Putamen (tissue), 1 donor: ENCODE results near the gene CPED1.
A peak's percentile ranks its signal among the peaks of the same experiment; 100 is the strongest.

Experiments
- DNase-seq: peaks from one replicate; pipeline ENCODE4 v3.0.0-alpha.2; 2016; ENCODE audit warnings: low spot score

Gene CPED1

DNA sequence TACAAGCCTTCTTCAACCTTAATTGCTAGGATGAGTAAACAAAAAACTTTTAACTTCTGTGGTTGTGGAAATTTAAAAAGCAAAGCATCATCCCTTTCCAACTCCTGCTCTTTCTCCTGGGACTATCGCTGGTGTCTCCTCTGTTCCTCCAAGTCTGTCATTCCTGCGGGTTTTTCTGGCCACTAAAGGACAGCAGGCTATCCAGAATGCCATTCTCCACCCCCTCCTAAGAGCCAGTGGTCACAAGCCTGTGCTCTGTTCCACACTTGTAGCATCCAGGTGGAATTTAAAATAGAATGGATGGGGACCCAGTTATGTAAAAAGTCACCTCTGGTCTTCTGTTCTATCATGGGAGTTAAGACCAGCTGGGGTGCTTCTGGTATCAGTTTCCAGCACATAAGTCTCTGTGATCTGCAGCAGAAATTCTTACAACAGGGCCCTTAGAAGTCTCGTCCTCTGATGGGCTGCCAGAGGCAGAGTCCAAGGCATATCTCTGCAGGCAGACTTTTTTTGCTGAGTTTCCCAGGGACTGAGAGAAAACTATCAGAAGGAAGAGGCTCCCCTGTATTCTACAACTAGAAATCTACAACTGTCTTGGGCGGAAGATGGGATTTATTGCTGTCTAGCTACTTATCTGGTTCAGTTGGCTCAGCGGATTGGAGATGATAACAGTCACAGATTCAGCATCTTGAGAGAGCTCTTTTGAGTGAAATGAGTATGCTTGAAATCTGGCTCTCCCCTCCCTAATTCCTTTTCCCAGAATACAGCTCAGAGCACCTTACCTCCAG is 335.2 kb downstream of the CPED1 start:
- no peak for DNase-seq

- no peak for DNase-seq
Observed at GRCh38 chr7:121327671-121328070, 339.2 kb downstream of the CPED1 start.

DNA sequence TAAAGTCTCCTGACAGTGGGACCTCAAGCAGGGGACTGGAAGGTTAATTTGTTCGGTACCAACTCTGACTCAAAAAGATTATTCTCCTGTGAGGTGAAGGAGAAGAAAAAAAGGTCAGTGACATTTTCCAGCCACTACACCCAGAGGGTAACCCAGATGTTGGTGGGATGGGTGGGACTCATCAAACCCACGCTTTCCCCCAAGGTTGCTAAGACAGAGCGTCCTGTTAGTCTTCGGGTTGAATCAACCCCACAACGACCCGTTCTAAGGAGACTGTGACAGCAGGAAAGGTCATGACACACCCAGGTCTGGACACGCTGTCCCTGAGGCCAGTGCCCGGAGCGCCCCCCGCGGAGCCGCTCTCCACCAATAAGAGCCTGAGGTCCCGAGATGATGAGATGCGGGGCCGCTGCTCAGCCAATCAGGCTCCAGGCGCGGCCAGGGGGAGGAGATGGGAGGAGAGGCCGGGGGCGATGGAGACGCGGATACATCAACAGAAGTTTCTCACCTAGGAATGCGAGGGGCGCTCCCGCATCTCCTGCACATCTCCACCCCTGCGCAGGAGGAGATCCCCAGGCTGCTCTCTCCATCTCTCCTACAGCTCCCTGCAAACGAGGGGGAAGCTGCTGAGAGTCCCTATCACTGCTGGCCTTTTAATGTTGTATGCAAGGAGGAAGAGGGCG is 340.1 kb downstream of the CPED1 start, which contains the start of gene WNT16:
WNT16 (plus strand) TSS at position 493 of the 683 bp plus-strand sequence. CDS start 293 bp downstream, outside the sequence.
- DNase-seq, result peak; percentile 53

DNA sequence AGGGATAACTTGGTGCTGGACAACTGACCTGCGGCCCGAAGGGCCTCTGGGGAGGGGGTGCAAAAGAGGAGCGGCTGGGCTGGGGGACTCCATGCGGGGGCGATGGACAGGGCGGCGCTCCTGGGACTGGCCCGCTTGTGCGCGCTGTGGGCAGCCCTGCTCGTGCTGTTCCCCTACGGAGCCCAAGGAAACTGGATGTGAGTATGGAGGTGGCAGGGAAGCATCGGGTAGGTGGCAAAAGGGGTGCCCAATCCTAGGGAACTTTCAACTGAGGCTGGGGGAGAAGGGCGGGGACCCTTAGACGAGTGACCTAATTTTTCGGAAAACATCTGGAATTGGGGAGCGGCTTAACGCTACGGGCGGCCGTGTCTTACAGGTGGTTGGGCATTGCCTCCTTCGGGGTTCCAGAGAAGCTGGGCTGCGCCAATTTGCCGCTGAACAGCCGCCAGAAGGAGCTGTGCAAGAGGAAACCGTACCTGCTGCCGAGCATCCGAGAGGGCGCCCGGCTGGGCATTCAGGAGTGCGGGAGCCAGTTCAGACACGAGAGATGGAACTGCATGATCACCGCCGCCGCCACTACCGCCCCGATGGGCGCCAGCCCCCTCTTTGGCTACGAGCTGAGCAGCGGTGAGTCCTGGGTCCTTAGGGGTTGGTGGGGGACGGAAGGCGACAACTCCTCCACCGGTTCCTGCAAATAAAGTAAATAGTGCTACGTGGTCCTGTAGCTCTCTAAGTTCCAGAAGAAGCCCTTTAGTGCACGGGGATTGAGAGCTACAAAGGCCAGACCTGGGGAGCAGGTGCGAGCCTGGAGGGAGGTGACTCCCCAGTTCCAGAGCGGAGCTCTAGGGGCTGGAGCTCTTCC is 340.9 kb downstream of the CPED1 start:
- DNase-seq, result no peak

GRCh38 chr7:121330053-121330833 is 341.7 kb downstream of the CPED1 start:
- no peak for DNase-seq

GRCh38 chr7:121331048-121331447 is 342.5 kb downstream of the CPED1 start:
- no peak for DNase-seq

- DNase-seq, result no peak
Observed at GRCh38 chr7:121331574-121331973, 343.1 kb downstream of the CPED1 start.

DNA sequence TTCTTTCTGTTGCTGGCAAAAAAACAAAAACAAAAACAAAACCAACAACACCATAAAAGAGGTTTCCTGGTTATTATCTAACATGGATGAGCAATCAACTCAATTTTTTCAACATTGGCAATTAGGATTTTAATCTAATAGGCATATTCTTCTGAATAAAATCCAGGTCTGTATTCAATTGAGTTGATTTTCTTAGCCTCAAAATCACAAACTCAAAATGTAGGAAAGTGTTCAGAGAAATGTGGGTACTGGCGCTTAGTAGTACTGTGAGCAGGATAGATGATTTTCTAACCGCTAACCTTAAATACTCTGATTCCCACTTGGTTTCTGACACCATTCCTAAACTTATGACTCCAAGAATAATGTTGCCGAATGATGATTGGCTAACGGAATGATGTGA is 345.9 kb downstream of the CPED1 start:
- no peak for DNase-seq

GRCh38 chr7:121334875-121335648 is 346.6 kb downstream of the CPED1 start:
- no peak for DNase-seq

DNA sequence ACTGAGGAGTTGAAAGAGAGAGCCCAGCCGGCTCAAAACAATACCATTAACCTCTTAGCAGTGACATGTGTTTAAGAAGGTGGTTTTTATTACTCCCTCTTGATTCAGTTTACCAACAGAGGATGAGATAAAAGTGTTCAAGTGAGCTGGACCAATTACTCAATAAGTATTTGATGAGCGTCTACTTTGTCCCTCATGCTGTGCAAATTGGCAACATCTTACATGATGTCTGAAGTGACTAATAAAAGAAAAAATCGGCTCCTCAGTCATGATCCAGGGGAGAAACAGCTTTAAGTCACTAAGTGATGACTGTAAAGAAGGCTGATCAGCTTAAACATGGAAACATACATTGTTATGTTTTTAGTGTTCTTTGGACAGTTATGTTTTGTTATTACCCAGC is 348.1 kb downstream of the CPED1 start:
- DNase-seq, result no peak

- DNase-seq, result no peak
Observed at GRCh38 chr7:121337398-121337797, 348.9 kb downstream of the CPED1 start.

GRCh38 chr7:121339082-121339481 is 350.6 kb downstream of the CPED1 start:
- no peak for DNase-seq

DNA sequence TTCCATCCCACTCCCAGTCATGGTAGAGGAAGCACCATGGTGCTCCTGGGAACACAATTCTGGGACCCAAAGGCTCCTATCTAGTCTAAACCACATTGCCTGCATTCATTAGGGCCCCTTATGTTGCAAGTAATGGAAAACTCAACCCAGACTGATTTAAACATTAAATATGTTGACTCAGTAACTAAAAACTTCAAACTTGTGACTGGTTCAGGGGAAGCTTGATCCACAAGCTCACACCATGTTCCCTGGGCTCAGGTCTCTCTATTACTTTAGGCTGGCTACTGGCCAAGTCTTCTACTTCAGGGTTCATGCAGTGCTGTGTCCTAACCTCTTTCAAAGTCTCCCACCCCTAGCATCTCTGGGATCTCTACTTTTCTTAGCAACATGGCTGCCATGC is 353.4 kb downstream of the CPED1 start:
- DNase-seq, result no peak

DNA sequence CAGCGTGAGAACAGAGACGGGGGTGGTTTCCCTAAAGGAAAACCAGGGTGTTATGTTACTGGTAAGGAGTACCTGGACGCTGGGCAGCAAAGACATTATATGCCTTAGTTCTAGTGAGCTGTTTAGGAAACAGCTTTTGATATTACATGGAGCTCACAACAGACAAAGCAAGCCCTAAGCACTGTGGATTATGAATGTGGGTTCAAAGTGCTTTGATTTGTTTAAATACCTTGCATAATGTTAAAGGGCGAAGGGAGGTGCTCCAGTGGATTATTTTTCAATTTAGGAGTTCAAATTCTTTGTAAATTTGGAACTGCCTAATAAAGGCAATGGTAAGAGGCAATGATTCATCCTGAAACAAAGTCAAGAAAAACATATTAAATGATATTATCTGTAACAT is 354.1 kb downstream of the CPED1 start:
- no peak for DNase-seq

- DNase-seq, result no peak
Observed at GRCh38 chr7:121343302-121343701, 354.8 kb downstream of the CPED1 start.

DNA sequence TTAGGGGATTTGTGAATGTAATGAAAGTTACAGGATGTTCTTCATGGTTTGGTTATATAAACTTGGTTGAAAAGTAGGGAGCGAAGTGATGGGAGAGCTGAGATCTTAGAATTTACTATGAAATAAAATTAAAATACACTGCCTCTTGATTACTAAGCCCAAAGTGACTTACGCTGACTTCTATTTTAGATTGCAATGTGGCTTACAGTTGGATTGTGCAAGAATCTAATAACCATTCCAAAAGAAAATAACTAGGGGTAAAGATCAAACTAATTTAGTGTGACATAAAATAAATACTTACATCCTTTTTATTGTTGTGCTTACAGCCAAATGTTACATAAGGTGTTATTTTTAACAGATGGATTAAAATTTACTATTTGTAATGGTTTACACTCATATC is 355.6 kb downstream of the CPED1 start:
- DNase-seq, result no peak

DNA sequence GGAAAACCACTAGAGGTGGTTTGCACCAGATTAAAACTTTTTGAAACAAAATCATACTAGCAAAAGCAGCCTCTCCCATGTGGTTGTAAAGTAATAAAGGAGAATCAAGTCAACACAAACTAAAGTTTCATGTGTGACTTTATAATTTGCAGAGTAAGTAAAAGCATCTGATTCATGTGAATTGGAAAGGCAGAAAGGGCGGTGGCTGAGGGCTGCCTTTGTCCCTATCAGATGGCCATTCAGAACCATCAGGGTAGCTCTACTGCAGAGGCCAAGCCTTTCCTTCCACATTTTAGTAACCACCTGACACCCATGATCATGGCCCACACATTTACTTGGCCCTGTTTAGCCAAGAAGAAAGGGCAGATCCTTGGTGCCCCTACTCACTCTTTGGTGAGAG is 356.0 kb downstream of the CPED1 start:
- DNase-seq, result no peak
